Right ventricle myocardium superior (tissue), 1 donor: ENCODE results near the gene YOD1. TPM values are rescaled to one million over a fixed set of nuclear protein-coding genes. Genes with fewer than 3 reads are reported as not detected.

Source experiments
- ATAC-seq: fragments of 200-7000 bp; cut with Tn5 transposase; one replicate; pipeline ENCODE4 v1.9.1; 2020; ENCODE audit warnings: mild to moderate bottlenecking; ENCODE audit not compliant: poor library complexity
- DNase-seq: peaks from one replicate; pipeline ENCODE4 v3.0.0-alpha.2; 2020
- intact Hi-C: fragments of 100-400 bp; cut with DNase I; formaldehyde crosslinking; loops from one replicate; pipeline ENCODE4 v1.11.2; 2022
- total RNA-seq: library from RNA; stranded (reverse); fragmentation: NEBNext Ultra II Directional; extraction: Animal tissue kit (Norgen Biotek cat#: 25700); gene quantifications from one replicate; pipeline ENCODE4 v1.2.1, GENCODE V29; 2021
- donor health status: DM: no; HTN: yes; CAD: no; lungs with severe emphysema.

The YOD1 gene
- total RNA-seq, 1 donor from 2014 or later, result 4.0 TPM

DNA sequence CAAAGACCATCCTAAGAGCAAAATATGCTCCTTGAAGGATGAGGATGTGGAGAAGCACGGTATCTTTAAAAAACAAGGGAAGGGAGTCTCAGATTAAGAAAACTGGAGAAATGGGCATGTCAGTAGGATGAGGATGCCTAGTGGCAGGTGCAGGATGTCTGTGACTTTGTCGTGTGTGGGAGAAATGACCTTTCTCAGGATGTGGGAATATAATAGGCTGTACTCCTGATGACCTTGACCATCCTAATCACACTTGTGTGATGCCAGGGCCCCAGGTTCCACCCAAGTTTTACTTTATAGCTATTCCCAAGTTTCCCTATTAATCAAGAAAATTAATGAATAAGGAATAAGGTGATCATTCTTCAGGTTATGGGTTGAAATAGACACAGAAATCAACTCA lies 31.3 kb downstream of the YOD1 start:
- DNase-seq (no peak), ATAC-seq (no peak)
- intact Hi-C loops, result no loop called here

DNA sequence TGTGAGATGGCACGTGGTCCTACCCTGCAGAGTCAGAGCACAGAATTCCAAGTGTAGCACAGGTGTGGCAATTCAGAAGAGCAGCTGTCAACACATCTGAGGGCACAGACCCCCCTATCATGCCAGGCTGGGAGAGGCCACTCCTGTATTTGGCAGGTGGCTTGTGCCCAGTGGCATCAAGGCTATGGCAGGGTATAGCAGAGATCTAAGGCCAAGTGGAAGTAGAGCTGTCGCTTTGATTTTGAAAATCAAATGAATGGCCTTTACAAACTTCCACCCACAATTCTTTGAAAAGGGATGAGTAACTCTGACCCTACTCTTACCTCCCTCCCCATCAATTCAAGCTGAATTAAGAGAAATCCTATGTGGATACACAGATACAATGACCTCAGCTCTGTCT lies 31.8 kb downstream of the YOD1 start:
- no peak for ATAC-seq

DNA sequence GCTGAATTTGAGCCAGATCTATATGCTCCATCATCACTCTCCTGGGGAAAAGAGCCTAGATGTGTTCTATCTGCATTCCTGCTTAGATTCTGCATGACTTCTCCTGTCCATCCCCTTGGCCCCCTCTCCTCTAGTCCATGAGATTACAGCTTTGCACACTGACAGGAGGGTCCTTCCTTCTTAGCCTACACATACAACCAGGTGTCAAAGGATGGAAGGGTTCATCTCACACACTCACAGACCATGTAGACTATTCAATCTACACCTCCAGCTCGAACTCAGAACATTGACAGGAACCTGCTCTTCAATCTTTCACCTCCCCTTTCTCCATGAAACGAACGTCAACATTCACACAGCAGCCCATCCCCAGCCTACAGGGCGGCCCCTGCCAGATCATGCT lies 32.3 kb downstream of the YOD1 start:
- DNase-seq (no peak), ATAC-seq (no peak)
- intact Hi-C loops, result no loop called here

More for the DNA sequence above, 31.8 kb downstream of the YOD1 start:
- intact Hi-C loops, result no loop called here
- DNase-seq, result no peak

DNA sequence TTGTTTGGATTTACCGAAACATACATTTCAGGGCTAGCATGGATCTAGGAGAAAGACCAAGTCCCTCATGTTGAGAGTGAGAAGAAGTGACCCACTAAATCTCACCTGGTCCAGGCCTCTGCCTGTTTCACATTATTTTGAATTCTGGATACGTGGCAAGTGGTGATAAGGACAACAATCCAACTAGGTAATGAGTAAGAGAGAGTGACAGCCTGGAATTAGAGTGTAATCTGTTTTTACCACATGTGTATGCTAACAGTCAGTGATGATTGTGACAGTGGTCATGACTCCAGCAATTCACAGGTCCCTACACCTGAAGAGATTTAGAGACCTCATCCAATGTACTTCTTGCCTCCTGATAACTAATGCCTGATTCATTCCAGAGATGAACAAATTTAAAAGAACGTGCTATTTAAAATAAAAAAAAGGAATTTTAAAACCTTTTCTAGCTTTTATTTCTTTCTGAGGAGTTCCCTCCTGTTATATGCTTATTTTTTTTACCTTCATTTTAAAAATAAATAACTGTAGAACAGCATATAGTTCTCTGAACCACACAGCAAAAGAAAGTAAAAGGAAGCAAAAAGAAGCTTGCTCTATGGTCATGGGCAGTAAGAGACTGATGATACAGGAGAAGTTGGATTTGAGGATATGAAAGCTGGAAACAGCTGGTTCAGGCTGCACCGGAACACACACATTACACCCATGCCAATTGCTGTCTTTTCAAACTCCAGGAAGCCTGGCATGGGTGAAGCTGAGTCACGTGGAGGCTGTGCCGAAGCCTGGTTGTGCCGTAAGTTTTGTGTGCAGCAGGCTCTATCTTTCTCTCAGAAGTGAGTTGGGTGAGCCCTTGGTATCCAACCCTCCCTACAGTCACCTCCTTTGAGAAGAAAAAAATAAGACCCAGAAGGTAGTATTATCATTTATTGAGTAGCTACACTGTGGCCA lies 33.1 kb downstream of the YOD1 start:
- intact Hi-C loops, result no loop called here
- DNase-seq (peak; percentile 57), ATAC-seq (peak; percentile 42)

DNA sequence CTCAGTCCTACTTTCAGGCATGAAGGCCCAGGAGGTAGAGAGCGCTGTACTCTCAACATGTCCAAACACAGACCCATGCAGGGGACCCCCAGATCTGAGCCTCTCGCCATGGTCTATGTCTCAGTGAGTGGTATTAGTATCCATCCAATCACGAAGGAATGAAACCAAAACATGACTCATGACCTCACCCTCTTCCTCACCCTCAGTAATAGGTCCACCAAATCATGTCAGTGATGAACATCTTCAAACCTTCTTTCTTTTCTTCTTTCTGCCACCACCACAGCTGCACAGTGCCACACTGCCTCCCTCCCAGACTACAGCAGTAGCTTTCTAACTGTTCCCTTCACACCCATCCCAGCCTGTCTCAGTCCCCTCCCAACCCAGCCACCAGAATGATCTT lies 35.2 kb downstream of the YOD1 start:
- ATAC-seq (no peak), DNase-seq (no peak)
- intact Hi-C loops, result no loop called here

DNA sequence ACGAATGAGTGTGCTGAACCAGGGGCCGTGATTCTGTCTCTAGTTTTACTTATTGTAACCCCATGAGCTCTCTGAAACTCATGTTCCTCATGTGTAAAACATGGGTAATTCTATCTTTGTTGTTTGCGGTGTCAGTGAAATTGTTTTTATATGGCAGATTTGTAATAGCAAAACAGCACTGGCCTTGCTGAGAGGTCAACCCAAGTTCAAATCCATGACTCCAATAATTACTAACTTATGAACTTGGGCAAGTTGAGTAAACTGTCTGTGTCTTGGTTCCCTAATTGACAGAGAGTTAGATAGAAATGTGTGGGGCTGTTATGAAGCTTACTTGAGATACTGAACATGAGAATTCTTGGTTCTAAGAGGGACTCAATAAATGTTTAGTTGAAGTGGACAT lies 36.3 kb downstream of the YOD1 start:
- intact Hi-C loops, result no loop called here
- DNase-seq (no peak), ATAC-seq (no peak)

DNA sequence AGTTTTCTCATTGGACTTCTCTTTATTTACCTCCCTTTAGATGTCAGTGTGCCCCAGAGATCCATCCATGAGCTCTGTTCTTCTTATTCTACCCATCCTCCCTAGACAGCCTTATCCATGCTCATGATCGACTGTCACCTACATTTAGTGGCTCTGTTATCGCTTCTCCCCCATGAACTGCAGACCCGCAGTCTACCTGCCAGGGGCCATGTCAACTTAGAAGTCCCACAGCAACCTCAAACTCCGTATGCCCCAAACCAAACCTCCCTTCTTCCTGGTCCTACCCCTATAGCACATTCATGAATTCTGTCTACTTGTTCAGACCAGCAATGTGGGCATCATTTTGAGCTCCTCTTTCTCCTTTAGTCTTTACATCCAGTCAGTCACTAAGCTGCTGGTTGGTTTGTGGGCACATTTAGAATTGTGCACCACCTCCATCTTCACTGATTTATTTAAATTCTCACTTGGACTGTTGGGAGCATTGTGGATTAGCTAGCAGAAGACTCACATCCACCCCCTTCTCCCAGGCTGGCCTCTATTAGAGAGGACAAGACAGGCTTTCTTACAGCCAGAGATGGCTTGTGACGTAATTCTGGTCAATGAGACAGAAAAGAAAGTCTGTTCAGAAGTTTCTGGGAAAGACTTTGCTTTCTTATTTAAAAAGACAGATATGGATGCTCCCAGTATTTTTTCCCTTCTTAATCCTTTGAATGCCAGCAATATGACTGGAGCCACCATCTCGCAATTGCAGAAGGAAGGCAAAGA lies 37.5 kb downstream of the YOD1 start:
- intact Hi-C loops, result no loop called here
- no peak for DNase-seq
- ATAC-seq, result no peak

DNA sequence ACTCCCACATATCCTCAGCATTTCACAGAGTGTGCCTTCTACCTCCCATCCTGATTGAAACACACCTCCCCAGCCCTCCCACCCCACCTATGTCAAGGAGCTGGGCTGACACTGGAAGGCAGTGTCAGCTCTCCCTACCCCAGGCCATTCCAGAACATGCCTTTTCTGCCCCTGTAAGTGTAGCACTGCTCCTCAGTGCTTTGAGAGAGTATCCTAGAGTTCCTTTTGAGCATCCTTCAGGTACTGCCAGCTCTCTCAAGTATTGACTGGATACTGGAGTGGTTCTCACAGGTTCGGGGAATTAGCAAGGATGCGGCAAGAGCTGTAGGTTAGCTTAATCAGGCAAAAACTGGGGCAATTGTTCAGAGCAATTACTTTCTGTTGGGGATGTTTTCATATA lies 40.3 kb downstream of the YOD1 start:
- ATAC-seq, result no peak
- intact Hi-C loops, result no loop called here
- no peak for DNase-seq

DNA sequence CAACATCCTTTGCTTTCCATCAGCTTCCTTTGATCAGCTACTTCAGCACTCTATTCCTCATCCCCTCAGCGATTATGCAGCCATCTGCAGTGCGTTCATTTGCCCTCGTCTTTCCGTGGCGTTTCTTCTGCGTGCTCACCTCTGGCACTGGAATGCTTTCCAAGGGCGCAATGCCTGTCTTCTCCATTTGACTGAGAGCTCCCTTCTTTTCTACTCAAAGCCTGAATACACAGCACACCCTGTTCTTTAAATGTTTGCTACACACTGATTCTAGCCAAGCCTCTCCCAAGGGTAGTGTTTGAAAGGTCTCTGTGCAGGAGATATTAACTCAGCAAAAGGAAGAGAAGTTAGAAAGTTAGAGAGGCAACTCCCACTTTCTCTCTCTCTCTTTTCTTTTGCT lies 41.1 kb downstream of the YOD1 start:
- ATAC-seq (no peak), DNase-seq (no peak)
- intact Hi-C loops, result no loop called here

DNA sequence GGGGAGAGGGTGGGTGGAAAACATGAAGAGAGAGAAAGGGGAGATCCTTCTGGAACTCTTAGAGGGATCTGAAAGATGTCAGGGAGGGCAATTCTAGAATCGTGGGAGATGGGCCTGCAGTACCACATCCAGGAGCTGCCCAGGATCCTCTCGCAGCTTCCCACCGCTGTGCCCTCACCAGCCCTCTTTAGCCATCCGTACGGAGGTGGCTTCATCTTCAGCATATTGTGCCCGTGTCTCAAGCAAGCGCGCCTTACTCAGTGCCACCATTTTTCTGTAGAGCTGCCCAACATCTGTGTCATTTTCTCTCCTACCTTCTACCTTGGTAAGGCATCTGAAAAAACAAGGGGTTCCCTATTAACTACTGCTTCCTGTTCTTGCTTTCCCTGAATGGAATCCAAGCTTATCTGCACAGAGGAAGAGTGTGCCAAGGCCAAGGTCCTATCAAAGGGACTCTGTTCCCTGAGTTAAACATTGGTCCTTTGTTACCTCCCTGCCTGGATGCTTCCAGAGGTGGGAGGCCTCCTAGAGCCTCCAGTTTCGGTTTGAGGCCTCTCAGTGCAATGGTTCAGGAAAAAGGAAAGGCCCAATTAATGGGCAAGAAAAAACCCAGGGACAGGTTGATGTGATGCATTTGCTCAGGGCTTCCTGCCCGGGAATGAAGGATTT lies 41.7 kb downstream of the YOD1 start:
- DNase-seq (no peak), ATAC-seq (no peak)
- intact Hi-C loops, result no loop called here

DNA sequence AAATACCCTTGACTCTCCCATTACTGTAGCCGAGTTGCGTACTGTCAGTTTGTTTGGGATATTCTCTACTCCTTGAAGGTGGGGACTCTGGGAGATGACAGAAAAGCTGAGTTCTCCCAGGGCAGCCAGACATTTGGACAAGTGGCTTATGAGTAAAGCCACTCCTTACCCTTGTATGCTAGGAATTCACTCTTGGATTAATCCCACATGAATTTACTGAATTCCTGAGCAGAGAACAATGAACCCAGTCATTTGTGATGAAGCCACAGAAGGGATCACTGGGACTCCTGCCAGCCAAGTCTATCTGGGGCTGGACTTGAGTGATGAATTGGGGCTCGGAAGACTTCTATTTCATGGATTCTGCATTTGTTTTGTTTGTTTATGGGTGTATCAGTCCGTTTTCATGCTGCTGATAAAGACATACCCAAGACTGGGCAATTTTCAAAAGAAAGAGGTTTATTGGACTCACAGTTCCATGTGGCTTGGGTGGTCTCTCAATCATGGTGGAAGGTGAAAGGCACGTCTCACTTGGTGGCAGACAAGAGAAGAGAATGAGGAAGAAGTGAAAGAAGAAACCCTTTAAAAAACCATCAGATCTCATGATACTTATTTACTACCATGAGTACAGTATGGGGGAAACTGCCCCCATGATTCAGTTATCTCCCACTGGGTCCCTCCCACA lies 43.5 kb downstream of the YOD1 start:
- ATAC-seq, result no peak
- intact Hi-C loops, result no loop called here
- DNase-seq, result no peak

DNA sequence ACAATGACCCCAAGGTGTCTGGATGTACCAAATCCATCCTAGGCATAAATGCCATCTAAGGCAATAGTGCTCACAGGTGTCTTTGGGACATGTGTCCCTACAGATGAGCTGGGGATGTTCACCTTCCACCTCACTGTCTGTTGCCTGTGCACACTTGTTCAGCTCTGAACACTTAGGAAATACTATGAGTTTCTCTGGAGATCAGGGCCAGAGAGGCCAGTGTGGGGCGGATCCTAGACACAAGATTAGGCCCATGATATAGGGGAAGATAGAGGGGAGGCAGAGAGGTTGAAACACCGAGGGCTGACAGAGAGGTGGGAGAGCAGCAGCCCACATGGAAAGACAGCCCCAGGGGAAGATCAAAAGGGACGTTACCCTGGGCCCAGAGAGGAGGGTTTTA lies 44.1 kb downstream of the YOD1 start:
- ATAC-seq (no peak), DNase-seq (no peak)
- intact Hi-C loops, result no loop called here

DNA sequence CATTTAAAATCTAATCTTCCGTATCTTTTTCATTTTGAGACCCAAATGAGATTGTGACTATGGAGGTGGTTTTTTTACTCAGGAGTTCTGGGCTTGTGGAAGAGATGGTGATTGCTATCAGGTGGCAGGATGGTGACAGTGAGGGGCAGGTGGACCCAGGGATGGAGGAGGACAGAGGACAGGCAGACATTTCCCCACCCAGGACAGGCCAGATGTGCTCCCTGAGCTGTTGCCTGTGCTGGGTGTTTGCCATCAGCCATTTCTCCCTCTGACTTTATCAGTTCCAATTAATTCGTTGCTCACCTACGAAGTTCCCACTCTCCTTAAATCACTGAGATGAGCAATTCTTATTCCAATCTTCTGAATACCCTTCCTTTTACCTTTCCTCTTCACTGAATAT lies 44.9 kb downstream of the YOD1 start:
- no peak for ATAC-seq
- intact Hi-C loops, result no loop called here

DNA sequence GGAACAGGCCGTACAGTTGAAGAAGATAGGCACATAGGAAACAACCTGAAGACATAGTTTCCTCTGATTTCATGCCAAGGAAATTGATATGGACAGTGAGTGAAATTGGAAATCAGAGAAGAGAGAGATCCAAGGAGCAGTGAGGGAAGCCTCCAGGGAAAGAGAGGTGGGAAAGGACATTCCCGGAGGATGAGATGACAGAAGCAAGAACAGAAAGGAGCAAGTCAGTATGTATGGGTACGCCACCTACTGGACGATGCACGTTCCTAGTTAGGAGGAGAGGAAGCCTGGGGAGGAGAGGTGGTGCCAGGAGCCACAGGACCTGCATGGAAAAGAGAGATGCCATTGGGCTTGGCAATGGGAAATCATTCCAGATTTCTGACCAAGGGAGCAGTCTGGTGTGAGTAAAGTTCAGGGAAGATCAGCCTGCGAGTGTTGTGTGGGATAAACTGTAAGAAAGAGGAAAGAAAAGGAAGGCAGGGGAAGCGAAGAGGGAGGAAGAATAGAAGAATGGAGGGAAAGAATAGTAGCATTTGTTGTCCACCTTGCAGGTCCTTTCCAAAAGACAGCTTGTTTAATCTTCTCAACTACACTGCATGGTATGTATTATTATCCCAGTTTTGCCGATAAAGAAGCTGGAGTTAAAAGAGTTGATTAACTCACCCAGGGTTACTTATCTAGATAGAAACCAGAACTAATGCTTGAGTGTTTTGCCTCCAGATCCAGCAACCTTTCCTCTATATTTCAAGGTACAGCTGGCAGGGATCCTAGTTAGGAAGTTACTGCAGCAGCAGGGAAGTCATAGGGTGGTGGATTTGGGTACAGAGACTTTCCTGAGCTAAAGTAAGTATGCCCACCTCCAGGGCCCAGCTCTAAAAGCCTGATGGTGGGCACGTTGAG lies 45.8 kb downstream of the YOD1 start:
- ATAC-seq, result peak; percentile 72
- DNase-seq, result no peak
- intact Hi-C loops, result no loop called here

More for the DNA sequence above, 44.9 kb downstream of the YOD1 start:
- DNase-seq, result no peak

DNA sequence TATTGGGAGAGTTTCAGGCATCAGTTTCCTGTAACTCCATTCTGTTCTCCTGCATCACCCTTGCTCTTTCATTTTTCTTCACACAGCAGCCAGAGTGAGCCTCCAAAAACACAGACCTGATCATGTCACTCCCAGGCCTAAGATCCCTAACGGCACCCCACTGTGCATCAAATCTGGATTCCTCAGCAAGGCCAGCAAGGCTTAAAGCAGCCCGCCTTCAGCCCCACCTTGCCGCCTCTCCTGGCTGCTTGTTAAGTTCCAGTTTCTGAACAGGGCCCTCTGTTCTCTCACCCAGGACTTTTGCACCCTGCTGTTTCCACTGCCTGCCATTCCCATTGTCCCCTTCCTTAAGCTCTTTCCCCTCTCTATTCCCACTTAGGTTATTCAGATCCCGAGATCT lies 47.8 kb downstream of the YOD1 start:
- ATAC-seq, result no peak
- intact Hi-C loops, result no loop called here
- no peak for DNase-seq

DNA sequence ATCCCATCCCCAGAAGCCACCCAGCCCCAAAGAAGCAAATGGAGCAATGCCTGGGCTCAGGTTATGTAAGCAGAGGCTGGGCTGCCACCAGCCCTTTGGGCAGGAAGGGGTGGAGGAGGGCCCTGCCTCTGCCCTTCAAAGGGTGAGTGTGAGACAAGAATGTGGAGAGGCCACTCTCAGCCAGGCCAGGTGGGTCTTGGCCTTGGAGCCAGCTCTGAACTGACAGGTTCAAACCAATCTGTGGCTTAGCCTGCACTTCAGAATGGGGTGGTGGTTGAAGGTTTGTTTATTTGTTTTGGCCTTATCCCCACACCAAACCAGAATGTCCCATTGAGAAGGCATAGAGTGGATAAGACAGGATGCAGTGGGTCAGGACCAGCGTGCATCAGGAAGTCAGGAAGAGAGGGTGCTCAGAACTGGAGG lies 48.3 kb downstream of the YOD1 start:
- ATAC-seq (no peak), DNase-seq (no peak)
- intact Hi-C loops, result no loop called here

DNA sequence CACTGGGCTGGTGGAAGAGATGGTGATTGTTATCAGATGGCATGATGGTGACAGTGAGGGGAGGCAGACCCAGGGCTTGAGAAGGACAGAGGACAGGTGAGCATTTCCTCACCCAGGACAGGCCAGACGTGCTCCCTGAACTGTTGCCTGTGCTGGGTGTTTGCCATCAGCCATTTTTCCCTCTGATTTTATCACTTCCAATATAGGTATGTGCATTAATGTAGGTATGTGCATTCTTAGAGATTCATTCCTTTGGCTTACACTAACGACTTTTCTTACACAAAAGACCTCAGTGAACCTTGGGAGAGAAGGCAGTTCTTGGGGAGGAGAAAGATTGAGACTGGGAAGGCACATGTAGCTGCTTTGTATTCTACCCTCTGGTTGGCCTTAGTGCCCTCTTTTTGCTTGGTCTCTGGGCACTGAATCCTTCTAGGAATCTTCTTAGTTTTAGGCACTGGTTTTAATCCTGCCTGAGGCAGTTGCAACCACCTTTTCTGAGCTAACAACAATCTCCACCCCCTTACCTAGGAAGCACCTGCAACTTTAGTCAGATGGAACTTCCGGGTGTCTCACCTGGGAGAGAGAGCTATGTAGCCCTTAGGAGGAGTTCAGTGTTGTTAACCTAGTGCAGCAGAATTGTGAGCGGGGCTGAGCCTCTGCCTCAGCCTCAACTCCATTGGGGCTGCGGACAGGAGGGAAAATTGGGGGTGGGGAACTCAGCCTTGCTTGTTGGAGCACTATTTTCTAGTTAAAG lies 49.3 kb downstream of the YOD1 start:
- ATAC-seq (no peak), DNase-seq (no peak)
- intact Hi-C loops, result no loop called here
